ENCODE measurements around the gene TUBGCP2.

The TUBGCP2 gene

DNA sequence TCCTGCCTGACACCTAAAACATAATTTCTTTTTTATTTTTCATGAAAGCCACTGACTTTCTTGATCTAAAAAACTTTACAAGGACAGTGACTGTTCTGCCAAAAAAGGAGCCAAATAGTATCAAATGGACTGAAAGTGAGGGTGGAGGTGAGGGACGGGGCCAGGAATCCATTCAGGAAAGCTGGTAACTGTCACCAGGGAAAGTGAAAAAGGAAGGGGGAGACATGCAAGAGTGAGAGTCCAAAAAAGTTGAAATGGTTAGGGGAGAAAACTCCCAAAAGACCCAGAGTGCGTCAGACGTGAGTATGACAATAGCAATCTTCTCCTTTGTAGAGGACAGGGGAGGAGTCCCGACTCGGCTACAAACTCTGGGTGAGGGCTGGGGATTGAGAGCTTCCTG, 35.6 kb upstream of the TUBGCP2 start:
- H3K9me3 ChIP-seq, result no peaks in the 10 kb centered on the region
- no peak overlapping the region for H3K4me3 ChIP-seq (ENCODE audit: low read depth, low read length)
- no peak for DNase-seq
- no peaks in the 10 kb centered on the region for H3K36me3 ChIP-seq
- peaks cover 4% of the 10 kb centered on the region for H3K27me3 ChIP-seq
- H3K4me1 ChIP-seq, result no peaks in the 10 kb centered on the region; the same call in 1 of the 2 replicates
- no peak for TF ChIP-seq CTCF (IDR thresholded peaks at IDR 0.05; ENCODE audit: low read depth, low read length)

GRCh38 chr10:133343558-133343957, 34.9 kb upstream of the TUBGCP2 start:
- Histone ChIP-seq H3K4me3 (ENCODE audit: low read depth, low read length) (no peak overlapping the region), H3K4me1 (no peaks in the 10 kb centered on the region; the same call in 1 of the 2 replicates), H3K9me3 (no peaks in the 10 kb centered on the region), H3K36me3 (no peaks in the 10 kb centered on the region), H3K27me3 (peaks cover 4% of the 10 kb centered on the region)
- TF ChIP-seq CTCF (IDR thresholded peaks at IDR 0.05; ENCODE audit: low read depth, low read length), result no peak
- no peak for DNase-seq

DNA sequence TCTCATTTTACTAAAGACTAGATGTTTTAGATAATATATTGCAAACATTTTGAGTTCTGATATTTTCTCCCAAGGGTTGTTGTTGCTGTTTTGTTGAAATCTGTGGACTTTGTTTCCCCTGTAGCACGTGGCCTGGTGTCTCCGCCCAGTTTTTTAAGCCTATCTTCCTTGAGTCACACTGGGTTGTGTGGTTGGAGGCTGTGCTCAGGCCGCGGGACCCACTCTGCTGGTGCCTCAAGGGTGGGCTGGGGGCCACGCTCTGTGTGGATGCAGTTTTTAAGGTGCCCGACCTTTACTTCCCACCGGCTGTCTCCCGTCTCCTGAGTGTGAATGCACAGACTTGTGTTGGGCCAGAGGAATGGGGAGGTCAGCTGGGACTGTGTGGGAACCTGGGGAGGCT, 34.3 kb upstream of the TUBGCP2 start:
- DNase-seq, result no peak
- TF ChIP-seq CTCF (IDR thresholded peaks at IDR 0.05; ENCODE audit: low read depth, low read length), result no peak

DNA sequence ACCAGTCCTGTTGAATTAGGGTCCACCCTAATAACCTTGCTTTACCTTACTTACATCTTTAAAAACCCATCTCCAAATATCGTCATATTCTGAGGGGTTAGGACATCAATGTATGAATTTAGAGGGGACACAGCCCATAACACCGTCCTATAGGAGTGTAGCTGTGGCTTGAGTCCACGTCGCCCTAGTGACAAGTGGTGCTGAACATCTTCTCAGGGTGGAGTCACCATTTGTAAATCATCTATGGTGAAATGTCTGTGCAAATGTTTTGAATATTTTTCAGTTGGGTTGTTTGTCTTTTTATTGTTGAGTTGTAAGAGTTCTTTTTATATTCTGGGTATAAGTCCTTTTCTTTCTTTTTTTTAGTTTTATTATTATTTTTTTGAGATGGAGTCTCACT, 33.3 kb upstream of the TUBGCP2 start:
- Histone ChIP-seq H3K36me3 (no peaks in the 10 kb centered on the region), H3K27me3 (peaks cover 6% of the 10 kb centered on the region), H3K9me3 (no peaks in the 10 kb centered on the region), H3K4me3 (ENCODE audit: low read depth, low read length) (no peak overlapping the region), H3K4me1 (no peaks in the 10 kb centered on the region)
- DNase-seq, result no peak
- TF ChIP-seq CTCF (IDR thresholded peaks at IDR 0.05; ENCODE audit: low read depth, low read length), result no peak

More for the DNA sequence above, 34.3 kb upstream of the TUBGCP2 start:
- Histone ChIP-seq H3K36me3 (no peaks in the 10 kb centered on the region), H3K27me3 (peaks cover 4% of the 10 kb centered on the region), H3K4me1 (no peaks in the 10 kb centered on the region; the same call in 1 of the 2 replicates), H3K4me3 (ENCODE audit: low read depth, low read length) (no peak overlapping the region), H3K9me3 (no peaks in the 10 kb centered on the region)

- Histone ChIP-seq H3K36me3 (no peaks in the 10 kb centered on the region), H3K4me1 (no peaks in the 10 kb centered on the region), H3K9me3 (no peaks in the 10 kb centered on the region), H3K27me3 (peaks cover 28% of the 10 kb centered on the region), H3K4me3 (ENCODE audit: low read depth, low read length) (no peak overlapping the region)
- DNase-seq, result no peak
- no peak for TF ChIP-seq CTCF (IDR thresholded peaks at IDR 0.05; ENCODE audit: low read depth, low read length)
Measured at GRCh38 chr10:133339708-133340380, 31.2 kb upstream of the TUBGCP2 start.
